ENCODE data around the gene ZDHHC11. TPM values are rescaled to one million over a fixed set of nuclear protein-coding genes. Genes with fewer than 3 reads are reported as not detected.
"Not testable (repeated sequence)": the region's sequence is repeated elsewhere in the genome, so short reads cannot be mapped to it uniquely, and the experiment has no call there.

The ZDHHC11 gene
- total RNA-seq, 2 experiments from 2014 or later: 4.5 to 5.5 TPM

DNA sequence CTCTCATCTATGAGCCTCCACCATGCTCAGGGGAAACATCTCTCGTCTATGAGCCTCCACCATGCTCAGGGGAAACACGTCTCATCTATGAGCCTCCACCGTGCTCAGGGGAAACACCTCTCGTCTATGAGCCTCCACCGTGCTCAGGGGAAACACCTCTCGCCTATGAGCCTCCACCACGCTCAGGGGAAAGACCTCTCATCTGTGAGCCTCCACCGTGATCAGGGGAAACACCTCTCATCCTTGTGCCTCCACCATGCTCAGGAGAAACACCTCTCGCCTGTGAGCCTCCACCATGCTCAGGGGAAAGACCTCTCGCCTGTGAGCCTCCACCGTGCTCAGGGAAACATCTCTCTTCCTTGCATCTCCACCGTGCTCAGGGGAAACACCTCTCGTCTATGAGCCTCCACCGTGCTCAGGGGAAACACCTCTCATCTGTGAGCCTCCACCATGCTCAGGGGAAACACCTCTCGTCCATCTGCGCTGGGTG is 96.6 kb downstream of the ZDHHC11 start:
- not testable (repeated sequence) for H3K4me1 Mint-ChIP-seq, H3K27ac Mint-ChIP-seq, H3K27me3 Mint-ChIP-seq, H3K36me3 Mint-ChIP-seq, H3K4me3 Mint-ChIP-seq, DNase-seq, H3K9me3 Mint-ChIP-seq

- not testable (repeated sequence) for DNase-seq, H3K36me3 Mint-ChIP-seq, H3K9me3 Mint-ChIP-seq, H3K4me3 Mint-ChIP-seq, H3K27me3 Mint-ChIP-seq, H3K4me1 Mint-ChIP-seq, H3K27ac Mint-ChIP-seq
Measured at GRCh38 chr5:753567-754142, 97.1 kb downstream of the ZDHHC11 start.

DNA sequence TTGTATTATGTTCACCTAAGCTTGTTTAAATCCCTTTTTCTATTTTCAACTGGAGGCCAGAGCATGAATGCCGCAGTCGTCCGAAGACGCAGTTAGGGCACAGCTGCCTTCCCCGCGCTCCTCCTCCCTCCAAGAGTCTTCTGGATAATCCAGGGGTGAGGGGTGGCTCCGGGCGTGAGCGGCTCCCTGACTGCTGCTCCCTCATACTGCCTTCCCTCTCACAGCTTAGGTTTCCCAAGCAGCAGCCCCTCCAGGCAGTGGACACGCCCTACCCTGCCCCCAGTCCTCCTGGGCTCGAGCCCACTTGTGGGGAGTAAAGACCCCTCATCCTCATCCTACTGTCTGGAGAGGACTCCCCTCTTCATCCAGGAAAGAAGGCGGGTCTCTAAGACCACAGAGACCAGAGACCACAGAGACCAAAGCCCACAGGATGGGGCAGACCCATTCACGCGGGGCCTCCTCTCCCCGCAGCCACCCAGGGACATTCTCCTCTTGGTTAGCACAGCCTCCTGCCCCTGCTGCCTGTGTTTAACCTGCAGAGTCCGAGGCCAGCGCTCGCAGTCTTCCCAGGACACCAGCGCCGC is 98.2 kb downstream of the ZDHHC11 start:
- DNase-seq, H3K27me3 Mint-ChIP-seq, H3K4me3 Mint-ChIP-seq: not testable (repeated sequence)

GRCh38 chr5:751992-752391 is 98.8 kb downstream of the ZDHHC11 start:
- H3K27ac Mint-ChIP-seq, DNase-seq, H3K27me3 Mint-ChIP-seq, H3K9me3 Mint-ChIP-seq, H3K4me1 Mint-ChIP-seq, H3K36me3 Mint-ChIP-seq, H3K4me3 Mint-ChIP-seq: not testable (repeated sequence)

More for the DNA sequence above, 98.2 kb downstream of the ZDHHC11 start:
- not testable (repeated sequence) for H3K36me3 Mint-ChIP-seq, H3K4me1 Mint-ChIP-seq, H3K9me3 Mint-ChIP-seq, H3K27ac Mint-ChIP-seq

DNA sequence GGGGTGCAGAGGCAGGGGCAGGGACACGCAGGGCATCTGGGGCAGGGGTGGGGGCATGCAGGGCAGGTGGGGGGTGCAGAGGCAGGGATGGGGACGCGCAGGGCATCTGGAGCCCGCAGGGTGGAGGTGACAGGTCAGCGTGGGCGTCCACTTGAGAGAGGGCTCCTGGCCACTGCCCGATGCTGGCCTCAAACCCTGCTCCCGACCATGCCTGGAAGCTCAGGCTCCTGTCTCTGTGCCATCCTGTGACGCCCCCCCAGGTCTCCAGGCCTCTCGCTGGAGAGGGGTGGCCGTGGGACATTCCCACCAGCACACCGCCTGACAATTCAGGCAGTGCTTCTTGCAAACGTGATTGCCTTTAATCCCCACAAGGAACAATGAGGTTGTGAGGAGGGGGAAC is 99.3 kb downstream of the ZDHHC11 start:
- H3K9me3 Mint-ChIP-seq: no peaks in the 10 kb centered on the region
- no peak overlapping the region for H3K27ac Mint-ChIP-seq
- no peak overlapping the region for H3K4me3 Mint-ChIP-seq
- DNase-seq: no peak
- H3K27me3 Mint-ChIP-seq: no peaks in the 10 kb centered on the region
- no peaks in the 10 kb centered on the region for H3K36me3 Mint-ChIP-seq
- no peaks in the 10 kb centered on the region for H3K4me1 Mint-ChIP-seq

DNA sequence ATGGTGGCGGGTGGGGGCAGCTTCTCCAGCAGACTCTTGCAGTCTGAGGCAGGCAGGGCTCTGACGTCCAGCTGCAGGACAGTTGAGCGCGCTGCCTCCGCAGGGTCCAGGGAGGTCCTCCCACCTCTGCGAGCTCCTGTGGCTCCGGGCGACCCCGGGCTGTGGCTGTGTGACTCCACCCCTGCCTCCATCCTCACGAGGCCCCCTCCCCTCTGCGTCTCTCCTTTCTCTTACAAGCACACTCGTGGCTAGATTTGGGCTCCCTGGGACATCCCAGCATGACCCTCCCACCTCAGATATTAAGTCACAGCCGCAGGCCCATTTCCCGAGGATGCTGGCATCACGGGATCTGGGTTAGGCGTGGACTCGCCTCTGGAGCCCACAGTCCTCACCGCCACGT is 100.6 kb downstream of the ZDHHC11 start:
- H3K27ac Mint-ChIP-seq, H3K36me3 Mint-ChIP-seq, H3K4me1 Mint-ChIP-seq, H3K4me3 Mint-ChIP-seq, H3K27me3 Mint-ChIP-seq, H3K9me3 Mint-ChIP-seq, DNase-seq: not testable (repeated sequence)

DNA sequence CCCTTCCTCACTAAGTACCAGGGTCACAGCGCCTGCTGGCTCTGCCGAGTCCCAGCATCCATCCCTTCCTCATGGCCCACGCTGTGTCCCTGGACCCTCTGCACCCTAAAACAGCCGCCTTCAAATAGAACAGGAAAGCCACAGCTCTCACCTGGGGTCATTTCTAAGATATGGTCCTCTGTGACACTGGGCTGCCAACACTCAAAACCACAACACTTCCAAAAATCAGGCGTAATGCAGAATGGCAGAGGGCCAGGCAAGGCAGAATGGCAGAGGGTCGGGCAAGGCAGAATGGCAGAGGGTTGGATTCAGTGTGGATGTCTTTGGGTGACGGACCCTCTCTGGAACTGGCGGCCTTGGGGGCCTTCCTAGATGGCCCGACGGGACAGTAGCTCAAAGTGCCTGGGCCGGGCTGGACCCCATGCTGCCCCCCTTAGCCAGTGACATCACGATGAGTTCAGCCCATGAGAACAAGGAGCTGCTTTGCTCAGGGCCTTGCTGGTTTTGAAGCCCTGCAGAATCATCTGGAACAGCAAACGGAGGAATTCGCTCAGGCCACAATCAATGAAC is 101.6 kb downstream of the ZDHHC11 start:
- H3K4me1 Mint-ChIP-seq: no peaks in the 10 kb centered on the region
- H3K27ac Mint-ChIP-seq: no peak overlapping the region
- H3K36me3 Mint-ChIP-seq: no peaks in the 10 kb centered on the region
- H3K4me3 Mint-ChIP-seq: no peak overlapping the region
- no peaks in the 10 kb centered on the region for H3K9me3 Mint-ChIP-seq
- no peak for DNase-seq
- H3K27me3 Mint-ChIP-seq: no peaks in the 10 kb centered on the region

- DNase-seq, H3K27ac Mint-ChIP-seq, H3K36me3 Mint-ChIP-seq, H3K4me3 Mint-ChIP-seq, H3K9me3 Mint-ChIP-seq, H3K4me1 Mint-ChIP-seq, H3K27me3 Mint-ChIP-seq: not testable (repeated sequence)
Measured at GRCh38 chr5:748011-748980, 102.5 kb downstream of the ZDHHC11 start.

GRCh38 chr5:747303-747844 is 103.4 kb downstream of the ZDHHC11 start:
- H3K4me3 Mint-ChIP-seq, H3K36me3 Mint-ChIP-seq, H3K4me1 Mint-ChIP-seq, H3K9me3 Mint-ChIP-seq, H3K27me3 Mint-ChIP-seq, DNase-seq, H3K27ac Mint-ChIP-seq: not testable (repeated sequence)

- no peak overlapping the region for H3K4me3 Mint-ChIP-seq
- no peak for DNase-seq
- no peaks in the 10 kb centered on the region for H3K4me1 Mint-ChIP-seq
- H3K36me3 Mint-ChIP-seq: no peaks in the 10 kb centered on the region
- H3K27ac Mint-ChIP-seq: no peak overlapping the region
- no peaks in the 10 kb centered on the region for H3K27me3 Mint-ChIP-seq
- H3K9me3 Mint-ChIP-seq: no peaks in the 10 kb centered on the region
Measured at GRCh38 chr5:746258-746761, 104.5 kb downstream of the ZDHHC11 start.

Other genes starting within 250 kb of the ZDHHC11 start
- 10 to 100 TPM; 21.9 to 23.8 TPM for gene CEP72, start 238.6 kb downstream of the ZDHHC11 start, total RNA-seq
- gene TPPP, start 157.6 kb downstream of the ZDHHC11 start, total RNA-seq: under 1 TPM in 1 of 2 experiments, not detected in 1; 0.08 TPM
- not detected for gene ZDHHC11B, start 66.3 kb downstream of the ZDHHC11 start, total RNA-seq
- 10 to 100 TPM; 50.1 to 51.6 TPM for gene BRD9, start 41.8 kb upstream of the ZDHHC11 start, total RNA-seq
- 10 to 100 TPM; 44.2 to 44.6 TPM for gene TRIP13, start 41.9 kb upstream of the ZDHHC11 start, total RNA-seq
- gene NKD2, start 157.8 kb upstream of the ZDHHC11 start, total RNA-seq: under 1 TPM; 0.66 to 0.82 TPM

Data from activated naive CD8-positive, alpha-beta T cell treated with anti-CD3 and anti-CD28 coated beads for 36 hours (primary cell).